Keratinocyte (primary cell): Measurements from ENCODE around the gene RIPK1.

ENCODE experiments used
- CTCF ChIP-seq, 3 experiments: IDR thresholded peaks in 1 of 3; conservative IDR thresholded peaks in 1 of 3; optimal IDR thresholded peaks in 1 of 3; 2 replicates in 2 of 3; 3 replicates in 1 of 3; pipeline versions ENCODE3 to v1.5.1; 2011; ENCODE audit warnings: low read length in 3 of 3, mild to moderate bottlenecking in 3 of 3, moderate library complexity in 2 of 3, control low read depth in 1 of 3, inconsistent platforms in 1 of 3; ENCODE audit not compliant: insufficient read depth in 2 of 3; ENCODE audit errors: extremely low read depth in 1 of 3
- EZH2 ChIP-seq: IDR thresholded peaks from one replicate; pipeline ENCODE4 v1.6.1; 2012; ENCODE audit warnings: inconsistent platforms, mild to moderate bottlenecking, low read length, moderate library complexity

GRCh38 chr6:3152689-3153088 lies 84.4 kb downstream of the RIPK1 start:
- no peak for TF ChIP-seq EZH2
- TF ChIP-seq CTCF (optimal IDR thresholded peaks at IDR 0.05 in 1 of 3, IDR thresholded peaks at IDR 0.05 in 1 of 3, conservative IDR thresholded peaks at IDR 0.05 in 1 of 3; ENCODE audit: extremely low read depth in 1 of 3, insufficient read depth in 2 of 3, low read length in 3 of 3) = no peak
